Uterus (tissue), 4 donors: ENCODE measurements around the gene FARS2. TPM values are rescaled to one million over a fixed set of nuclear protein-coding genes. Genes with fewer than 3 reads are reported as not detected.

Source experiments
- DNase-seq, 2 donors: peaks; one replicate each; pipeline ENCODE4 v3.0.0-alpha.2; 2019 to 2020
- H3K27ac ChIP-seq, 2 donors: fragments of 200-600 bp; sonication (generic); 1 replicate in 1 of 2; 2 replicates in 1 of 2; pipeline ENCODE4 v1.5.1; 2016 to 2018
- H3K27me3 ChIP-seq, 2 donors: fragments of 200-600 bp; sonication (generic); one replicate each; pipeline ENCODE4 v1.5.1; 2018 to 2019; ENCODE audit warnings: control low read depth in 1 of 2
- H3K36me3 ChIP-seq, 2 donors: fragments of 200-600 bp; sonication (generic); one replicate each; pipeline ENCODE4 v1.5.1; 2019; ENCODE audit warnings: control low read depth in 1 of 2
- H3K4me1 ChIP-seq, 2 donors: fragments of 200-600 bp; sonication (generic); one replicate each; pipeline ENCODE4 v1.5.1; 2018 to 2019; ENCODE audit warnings: control low read depth in 1 of 2
- H3K4me3 ChIP-seq, 2 donors: fragments of 200-600 bp; sonication (generic); 1 replicate in 1 of 2; 2 replicates in 1 of 2; pipeline ENCODE4 v1.5.1; 2018 to 2019; ENCODE audit warnings: mild to moderate bottlenecking in 1 of 2
- H3K9me3 ChIP-seq, 2 donors: fragments of 200-600 bp; sonication (generic); one replicate each; pipeline ENCODE4 v1.5.1; 2019; ENCODE audit warnings: control low read depth in 1 of 2
- POLR2A ChIP-seq, 2 donors: fragments of 450-650 bp; IDR thresholded peaks; one replicate each; pipeline ENCODE4 v1.6.1; 2016; ENCODE audit warnings: antibody characterized with exemption in 2 of 2, mild to moderate bottlenecking in 1 of 2, moderate library complexity in 1 of 2
- intact Hi-C: fragments of 100-400 bp; cut with DNase I; formaldehyde crosslinking; loops from one replicate; pipeline ENCODE4 v1.15.1; 2023; ENCODE audit warnings: low total_unique reads
- total RNA-seq, 4 donors: library from RNA; depleted of rRNA in 3 of 4; stranded (reverse); fragments of >200 nt in 3 of 4; gene quantifications; one replicate each; pipeline versions ENCODE4 v1.1.0 to v1.2.4, GENCODE V29; 2014 to 2023
- TF ChIP-seq, protein P1 (sequence below), 4 experiments: fragments of 200-600 bp in 2 of 4; fragments of 450-650 bp in 2 of 4; sonication (generic) in 2 of 4; IDR thresholded peaks; one replicate each; pipeline ENCODE4 v1.5.1; 2016 to 2019; ENCODE audit warnings: antibody characterized with exemption in 4 of 4, mild to moderate bottlenecking in 2 of 4, moderate library complexity in 1 of 4
- donor health status: DM: yes; HTN: yes; CAD: no.

The FARS2 gene
- total RNA-seq, 4 donors from 2014 or later: 14.4 to 32.5 (median 25.6) TPM

DNA sequence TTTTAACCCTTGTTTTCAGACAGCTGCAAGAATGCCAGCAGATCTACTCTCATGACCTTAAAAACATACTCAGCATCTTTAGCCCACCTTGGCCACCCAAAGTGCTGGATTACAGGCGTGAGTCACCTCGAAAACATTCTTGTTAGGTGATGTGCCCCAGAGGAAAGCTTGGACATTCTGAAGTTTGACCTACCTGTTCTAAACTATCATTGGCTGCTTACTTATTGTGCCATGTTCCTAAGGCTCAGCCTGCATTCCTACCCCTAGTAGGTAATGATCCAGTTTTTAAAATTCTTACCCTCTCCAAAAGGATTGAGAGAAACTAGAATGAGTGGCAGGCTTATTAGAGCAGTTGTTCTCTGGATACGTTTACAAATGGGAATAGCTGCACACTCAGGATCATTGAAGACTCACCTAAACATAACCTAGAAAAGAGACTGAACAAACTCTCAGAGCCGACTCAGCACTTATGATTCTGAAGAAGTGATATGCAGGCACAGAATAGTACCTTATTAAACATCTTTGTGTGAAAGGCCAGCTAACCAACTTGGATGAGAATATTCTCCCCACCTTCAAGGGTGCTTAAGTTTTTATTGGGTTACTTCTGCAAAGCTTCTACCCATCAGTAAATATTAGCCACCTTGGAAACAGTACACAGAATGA lies 383.3 kb downstream of the FARS2 start:
- Histone ChIP-seq H3K36me3 (no peaks in the 10 kb centered on the region), H3K27ac (no peak overlapping the region), H3K4me1 (no peaks in the 10 kb centered on the region), H3K9me3 (no peaks in the 10 kb centered on the region), H3K27me3 (no peaks in the 10 kb centered on the region), H3K4me3 (no peak overlapping the region)
- no peak for DNase-seq
- TF ChIP-seq POLR2A (IDR thresholded peaks at IDR 0.05): no peak
- TF ChIP-seq, protein P1, sequence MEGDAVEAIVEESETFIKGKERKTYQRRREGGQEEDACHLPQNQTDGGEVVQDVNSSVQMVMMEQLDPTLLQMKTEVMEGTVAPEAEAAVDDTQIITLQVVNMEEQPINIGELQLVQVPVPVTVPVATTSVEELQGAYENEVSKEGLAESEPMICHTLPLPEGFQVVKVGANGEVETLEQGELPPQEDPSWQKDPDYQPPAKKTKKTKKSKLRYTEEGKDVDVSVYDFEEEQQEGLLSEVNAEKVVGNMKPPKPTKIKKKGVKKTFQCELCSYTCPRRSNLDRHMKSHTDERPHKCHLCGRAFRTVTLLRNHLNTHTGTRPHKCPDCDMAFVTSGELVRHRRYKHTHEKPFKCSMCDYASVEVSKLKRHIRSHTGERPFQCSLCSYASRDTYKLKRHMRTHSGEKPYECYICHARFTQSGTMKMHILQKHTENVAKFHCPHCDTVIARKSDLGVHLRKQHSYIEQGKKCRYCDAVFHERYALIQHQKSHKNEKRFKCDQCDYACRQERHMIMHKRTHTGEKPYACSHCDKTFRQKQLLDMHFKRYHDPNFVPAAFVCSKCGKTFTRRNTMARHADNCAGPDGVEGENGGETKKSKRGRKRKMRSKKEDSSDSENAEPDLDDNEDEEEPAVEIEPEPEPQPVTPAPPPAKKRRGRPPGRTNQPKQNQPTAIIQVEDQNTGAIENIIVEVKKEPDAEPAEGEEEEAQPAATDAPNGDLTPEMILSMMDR (IDR thresholded peaks at IDR 0.05): no peak
- intact Hi-C loops: no loop called here

- H3K36me3 ChIP-seq: no peaks in the 10 kb centered on the region
- no peak for TF ChIP-seq POLR2A (IDR thresholded peaks at IDR 0.05)
- TF ChIP-seq, protein P1 (IDR thresholded peaks at IDR 0.05): no peak
- H3K4me3 ChIP-seq: no peak overlapping the region
- H3K27ac ChIP-seq: no peak overlapping the region
- no peaks in the 10 kb centered on the region for H3K4me1 ChIP-seq
- no peaks in the 10 kb centered on the region for H3K9me3 ChIP-seq
- no peaks in the 10 kb centered on the region for H3K27me3 ChIP-seq
- no peak for DNase-seq
- intact Hi-C loops: no loop called here
Observed at GRCh38 chr6:5645328-5646290, 384.3 kb downstream of the FARS2 start.

GRCh38 chr6:5652406-5653137 lies 391.3 kb downstream of the FARS2 start:
- Histone ChIP-seq H3K4me3 (no peak overlapping the region), H3K36me3 (no peaks in the 10 kb centered on the region), H3K9me3 (no peaks in the 10 kb centered on the region), H3K27me3 (no peaks in the 10 kb centered on the region), H3K4me1 (no peaks in the 10 kb centered on the region), H3K27ac (no peak overlapping the region)
- no peak for TF ChIP-seq POLR2A (IDR thresholded peaks at IDR 0.05)
- TF ChIP-seq, protein P1 (IDR thresholded peaks at IDR 0.05): no peak
- intact Hi-C loops: no loop called here
- DNase-seq: no peak

DNA sequence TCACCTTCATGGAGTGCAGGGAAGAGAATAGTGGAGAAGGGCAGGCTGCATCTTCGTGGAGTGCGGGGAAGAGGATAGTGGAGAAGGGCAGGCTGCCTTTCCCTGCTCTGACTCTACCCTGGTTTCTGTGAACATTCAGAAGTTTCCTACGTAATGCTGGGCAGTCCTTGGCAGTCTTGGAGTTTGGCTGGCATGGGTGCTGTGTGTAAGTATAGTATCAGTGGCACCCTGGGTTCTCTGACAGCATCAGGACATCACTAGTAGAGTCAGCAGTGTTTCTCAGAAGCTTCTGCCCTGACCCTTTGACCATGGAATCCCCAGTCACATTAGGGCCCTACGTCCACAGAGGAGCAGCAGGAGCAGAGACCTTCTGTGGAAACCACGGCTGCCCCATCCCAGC lies 392.5 kb downstream of the FARS2 start:
- TF ChIP-seq POLR2A (IDR thresholded peaks at IDR 0.05): no peak
- TF ChIP-seq, protein P1 (IDR thresholded peaks at IDR 0.05): no peak
- Histone ChIP-seq H3K36me3 (no peaks in the 10 kb centered on the region), H3K27me3 (no peaks in the 10 kb centered on the region), H3K4me1 (no peaks in the 10 kb centered on the region), H3K4me3 (no peak overlapping the region), H3K27ac (no peak overlapping the region), H3K9me3 (no peaks in the 10 kb centered on the region)
- intact Hi-C loops: no loop called here
- DNase-seq: no peak
